AG09319 (cell line): ENCODE measurements around the gene PP2D1.
"Not testable (repeated sequence)": the region's sequence is repeated elsewhere in the genome, so short reads cannot be mapped to it uniquely, and the experiment has no call there.

Experiments used
- DNase-seq: peaks from one replicate; pipeline ENCODE4 v3.0.0-alpha.2; 2010; ENCODE audit warnings: low read depth; ENCODE audit errors: extremely low read depth
- TF ChIP-seq, protein P1 (sequence below): IDR thresholded peaks from 2 replicates; pipeline ENCODE4 v1.5.1; 2011; ENCODE audit warnings: low read depth, mild to moderate bottlenecking, inconsistent platforms, low read length, moderate library complexity

The PP2D1 gene

GRCh38 chr3:20039765-20040547 is 27.9 kb upstream of the PP2D1 start, which contains the start of gene KAT2B:
Gene KAT2B, plus strand, starts transcription at chr3:20040446. Its CDS starts 32 bp downstream, at chr3:20040478.
- DNase-seq, result no peak
- TF ChIP-seq, protein P1, sequence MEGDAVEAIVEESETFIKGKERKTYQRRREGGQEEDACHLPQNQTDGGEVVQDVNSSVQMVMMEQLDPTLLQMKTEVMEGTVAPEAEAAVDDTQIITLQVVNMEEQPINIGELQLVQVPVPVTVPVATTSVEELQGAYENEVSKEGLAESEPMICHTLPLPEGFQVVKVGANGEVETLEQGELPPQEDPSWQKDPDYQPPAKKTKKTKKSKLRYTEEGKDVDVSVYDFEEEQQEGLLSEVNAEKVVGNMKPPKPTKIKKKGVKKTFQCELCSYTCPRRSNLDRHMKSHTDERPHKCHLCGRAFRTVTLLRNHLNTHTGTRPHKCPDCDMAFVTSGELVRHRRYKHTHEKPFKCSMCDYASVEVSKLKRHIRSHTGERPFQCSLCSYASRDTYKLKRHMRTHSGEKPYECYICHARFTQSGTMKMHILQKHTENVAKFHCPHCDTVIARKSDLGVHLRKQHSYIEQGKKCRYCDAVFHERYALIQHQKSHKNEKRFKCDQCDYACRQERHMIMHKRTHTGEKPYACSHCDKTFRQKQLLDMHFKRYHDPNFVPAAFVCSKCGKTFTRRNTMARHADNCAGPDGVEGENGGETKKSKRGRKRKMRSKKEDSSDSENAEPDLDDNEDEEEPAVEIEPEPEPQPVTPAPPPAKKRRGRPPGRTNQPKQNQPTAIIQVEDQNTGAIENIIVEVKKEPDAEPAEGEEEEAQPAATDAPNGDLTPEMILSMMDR, result peak; percentile 58

DNA sequence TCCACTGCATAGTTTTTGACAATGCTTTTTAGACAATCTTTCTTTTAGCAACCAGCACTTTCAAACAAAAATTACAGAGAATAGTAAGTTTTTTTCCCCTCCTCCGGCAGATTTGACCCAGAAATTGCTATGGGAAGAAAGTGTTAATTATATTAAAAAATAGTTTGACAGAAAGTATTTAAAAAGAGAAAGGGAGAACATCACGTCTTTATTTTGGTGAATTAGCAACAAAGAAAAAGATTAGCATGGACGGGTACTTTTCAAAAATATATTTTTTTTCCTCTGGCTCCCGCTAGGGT is 27.4 kb upstream of the PP2D1 start:
- DNase-seq, result no peak
- TF ChIP-seq, protein P1, result no peak

DNA sequence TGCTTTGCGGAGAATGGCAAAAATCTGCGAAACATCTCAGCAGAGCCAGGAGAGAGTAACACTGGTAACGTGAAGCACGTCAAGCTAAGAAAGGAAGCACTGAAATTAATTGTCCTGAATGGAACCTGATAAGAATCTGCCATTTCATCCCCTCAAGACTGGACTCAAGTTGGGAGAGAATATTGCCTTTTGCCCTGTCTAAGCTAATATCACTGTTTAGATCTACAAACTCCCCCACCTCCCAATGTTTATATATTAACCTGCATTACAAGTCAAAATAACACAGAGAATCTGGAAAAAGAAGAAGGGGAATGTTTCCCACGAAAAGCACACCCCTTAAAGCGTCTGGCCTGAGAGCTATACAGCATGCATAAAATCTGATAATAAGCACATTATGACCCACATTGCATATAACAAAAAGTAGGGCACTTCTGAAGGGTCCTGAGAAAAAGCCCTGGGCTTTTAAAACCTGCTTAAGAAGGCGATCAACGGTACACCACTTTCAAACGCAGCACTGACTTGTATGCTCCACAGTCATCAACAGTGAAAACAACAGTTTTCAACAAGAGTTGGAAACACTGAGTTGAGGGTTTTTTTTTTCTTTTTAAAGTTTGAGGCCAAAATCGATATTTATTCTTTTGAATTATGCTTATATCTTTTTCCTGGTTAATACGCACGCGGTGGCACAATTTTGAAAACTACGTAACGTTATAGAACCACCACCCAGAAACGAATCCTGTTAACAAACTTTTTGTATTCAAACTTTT is 26.8 kb upstream of the PP2D1 start:
- no peak for DNase-seq
- TF ChIP-seq, protein P1, result no peak

DNA sequence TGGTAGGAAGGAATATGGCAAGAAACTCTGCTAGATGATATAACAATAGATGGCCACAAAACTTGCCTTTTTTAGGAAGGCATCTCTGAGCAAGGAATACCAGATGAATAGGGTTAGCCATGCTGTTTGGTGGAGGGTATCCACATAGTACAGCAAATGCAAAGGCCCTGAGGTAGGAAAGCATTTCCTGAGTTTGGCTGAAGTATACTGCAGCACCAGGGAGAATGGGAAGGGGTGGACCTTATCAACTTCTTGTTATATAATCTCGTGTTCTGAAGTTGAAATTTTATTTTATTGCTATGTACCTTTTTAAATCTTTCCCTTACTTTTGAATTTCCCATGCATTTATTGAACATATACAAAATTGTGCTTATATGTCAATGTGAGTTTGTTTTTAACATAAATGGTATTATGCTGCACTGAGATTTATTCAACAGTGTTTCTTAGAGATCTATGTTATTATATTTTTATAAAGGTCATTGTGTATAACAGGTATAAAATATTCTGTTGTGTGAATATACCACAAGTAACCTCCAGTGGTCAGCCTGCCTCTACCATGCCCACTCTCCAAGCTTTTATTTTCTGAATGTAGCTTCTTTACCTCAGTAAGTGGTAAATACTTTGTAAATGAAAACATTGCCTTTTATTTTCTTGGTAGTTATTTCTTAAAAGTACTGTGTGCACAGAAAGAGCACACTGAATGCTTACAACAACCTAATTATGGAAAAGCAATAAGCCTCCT is 25.4 kb upstream of the PP2D1 start:
- DNase-seq, result no peak
- TF ChIP-seq, protein P1, result no peak; the same call in 1 of the 2 replicates

GRCh38 chr3:20035019-20035418 is 23.0 kb upstream of the PP2D1 start:
- DNase-seq, result no peak
- TF ChIP-seq, protein P1, result no peak

- DNase-seq, result not testable (repeated sequence)
These were observed 19.9 kb upstream of the PP2D1 start for GRCh38 chr3:20031939-20032338.

DNA sequence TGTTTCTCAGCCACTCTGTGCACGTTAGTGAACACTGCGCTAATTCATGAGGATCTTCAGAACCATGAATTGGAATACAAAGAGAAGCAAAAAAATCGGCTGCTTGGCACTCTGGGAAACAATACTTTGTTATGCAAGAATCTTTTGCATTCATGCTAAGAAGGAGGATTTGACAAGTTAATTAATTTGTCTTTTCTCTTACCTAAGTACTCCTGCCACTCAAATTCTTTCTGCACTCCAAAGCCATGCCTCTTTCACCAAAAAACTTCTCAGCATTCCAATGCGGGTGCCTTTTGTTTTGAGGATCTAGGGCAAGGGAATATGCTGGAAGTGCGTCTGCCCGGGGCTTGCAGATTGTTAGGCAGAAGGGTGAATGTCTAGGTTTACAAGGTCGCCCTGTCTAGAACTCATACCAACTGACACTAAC is 16.9 kb upstream of the PP2D1 start:
- TF ChIP-seq, protein P1, result no peak
- no peak for DNase-seq
